PC-9 (cell line): ENCODE data around the gene OR52K1.

Source experiments
- CTCF ChIP-seq: fragments of 200-600 bp; sonication (generic); conservative IDR thresholded peaks from 2 replicates; pipeline ENCODE4 v1.6.1; 2017; ENCODE audit warnings: mixed run types, antibody characterized with exemption, mild to moderate bottlenecking, moderate library complexity
- EZH2 ChIP-seq: fragments of 200-600 bp; sonication (generic); IDR thresholded peaks from 2 replicates; pipeline ENCODE4 v1.8.0; 2017; ENCODE audit warnings: antibody characterized with exemption, low read depth

- TF ChIP-seq CTCF (no peak), EZH2 (no peak)
Observed at GRCh38 chr11:4508886-4509285, 26.4 kb downstream of the OR52K1 start.
